Liver (tissue), 5 donors: ENCODE measurements around the gene CD47. TPM values are rescaled to one million over a fixed set of nuclear protein-coding genes. Genes with fewer than 3 reads are reported as not detected.

Source experiments
- CTCF ChIP-seq: fragments of 150-350 bp; IDR thresholded peaks from 2 replicates; pipeline ENCODE4 v1.5.1; 2017; ENCODE audit warnings: improper control_type of control experiment, low read depth, low read length; ENCODE audit not compliant: missing input control
- HNF4G ChIP-seq: IDR thresholded peaks from 2 replicates; pipeline ENCODE4 v1.6.1; 2016; ENCODE audit warnings: antibody characterized with exemption
- RAD21 ChIP-seq, 2 donors: IDR thresholded peaks; 2 replicates each; pipeline ENCODE4 v1.6.1; 2016; ENCODE audit warnings: antibody characterized with exemption in 2 of 2, mild to moderate bottlenecking in 2 of 2
- TAF1 ChIP-seq: conservative IDR thresholded peaks from 2 replicates; pipeline ENCODE4 v1.6.1; 2016; ENCODE audit warnings: antibody characterized with exemption, mild to moderate bottlenecking
- polyA plus RNA-seq, 2 donors: library from polyadenylated mRNA; stranded (reverse) in 1 of 2; unstranded in 1 of 2; fragments of 200-250 nt in 1 of 2; fragments of >200 nt in 1 of 2; fragmentation: Nextera tagmentation in 1 of 2; extraction: Ambion mirVana in 1 of 2; gene quantifications; one replicate each; pipeline versions ENCODE4 v1.2.1 to v1.2.3, GENCODE V29; 2013 to 2015
- total RNA-seq, 2 donors: library from RNA; depleted of rRNA; stranded (reverse); fragments of >200 nt; gene quantifications; one replicate each; pipeline ENCODE4 v1.2.3, GENCODE V29; 2014
- donor health status: healthy.
- donor health status: healthy.
- donor health status: healthy.

The CD47 gene
- total and polyA plus RNA-seq, 4 donors, result 23.4 to 39.5 (median 33.9) TPM

GRCh38 chr3:107993771-107994170 is 97.1 kb downstream of the CD47 start (continued):
- no peak for TF ChIP-seq CTCF
- TF ChIP-seq RAD21 (IDR thresholded peaks at IDR 0.05), result no peak
- no peak for TF ChIP-seq HNF4G
- TF ChIP-seq TAF1, result no peak

Other genes starting within 250 kb of the CD47 start
- gene IFT57, start 131.4 kb upstream of the CD47 start, total RNA-seq, result 1 to 10 TPM; 5.9 to 9.2 TPM
- gene IFT57, start 131.4 kb upstream of the CD47 start, polyA plus RNA-seq, result 1 to 10 TPM; 5.2 to 8.8 TPM
- gene HHLA2, start 205.5 kb upstream of the CD47 start, total RNA-seq, result under 1 TPM in 1 of 2 donors, not detected in 1; 0.14 TPM
- gene HHLA2, start 205.5 kb upstream of the CD47 start, polyA plus RNA-seq, result under 1 TPM in 1 of 2 donors, not detected in 1; 0.07 TPM